ENCODE measurements around the gene ARID1A.

The ARID1A gene

DNA sequence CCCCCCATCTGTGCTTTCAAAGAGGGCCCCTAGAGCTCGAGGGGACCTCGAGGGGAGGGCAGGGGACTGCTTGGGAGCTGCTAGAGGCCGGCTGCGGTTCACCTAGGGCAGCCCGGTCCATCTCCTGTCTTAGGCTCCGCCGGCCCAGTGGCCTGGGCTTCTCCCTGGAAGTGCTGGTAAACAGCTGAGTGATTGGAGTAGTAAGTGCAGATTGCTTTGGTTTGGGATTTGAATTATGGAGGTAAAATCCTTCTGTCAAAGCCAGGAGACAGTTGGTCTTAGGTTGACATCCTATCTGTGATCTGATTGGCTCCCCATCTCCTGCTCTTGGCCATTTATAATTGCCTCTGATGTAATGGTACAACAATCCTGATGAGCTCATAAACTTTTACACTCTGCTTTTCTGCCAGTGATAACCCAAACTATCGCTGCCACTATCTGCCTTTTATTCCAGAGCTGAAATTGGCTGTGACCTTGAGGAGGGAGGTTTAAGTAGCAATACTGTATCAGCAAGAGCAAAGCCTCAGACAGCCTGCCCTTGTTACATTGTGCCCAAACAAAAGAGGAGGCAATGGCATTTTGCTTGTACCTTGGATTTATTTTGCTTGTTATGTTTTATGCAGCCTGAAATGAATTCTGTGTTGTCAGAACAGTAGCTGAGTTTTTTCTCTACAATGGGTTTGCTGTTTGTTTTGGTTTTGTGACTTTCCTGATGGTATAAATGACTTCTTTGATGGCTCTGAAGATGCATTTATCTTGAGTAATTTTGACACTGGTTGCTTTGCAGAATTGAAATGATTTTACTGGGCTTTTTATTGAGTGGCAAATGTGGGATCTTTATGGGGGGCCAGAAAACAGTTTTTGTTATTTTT is 2.4 kb downstream of the ARID1A start:
- peaks cover 71% of the 10 kb centered on the region for H3K79me2 ChIP-seq (ENCODE audit: low read length)
- H3K4me1 ChIP-seq (ENCODE audit: low read length): peaks cover 59% of the 10 kb centered on the region
- H4K20me1 ChIP-seq (ENCODE audit: insufficient read depth, low read length): peaks cover 54% of the 10 kb centered on the region
- peak overlapping the region; percentile 79 for H3K27ac ChIP-seq (ENCODE audit: low read length)
- no peak overlapping the region for H2AFZ ChIP-seq (ENCODE audit: low read depth, low read length)
- peaks cover 30% of the 10 kb centered on the region for H3K36me3 ChIP-seq (replicated peaks; ENCODE audit: low read depth, low read length)
- peak overlapping the region; percentile 91 for H3K4me3 ChIP-seq (ENCODE audit: low read length)
- TF ChIP-seq, protein P1, sequence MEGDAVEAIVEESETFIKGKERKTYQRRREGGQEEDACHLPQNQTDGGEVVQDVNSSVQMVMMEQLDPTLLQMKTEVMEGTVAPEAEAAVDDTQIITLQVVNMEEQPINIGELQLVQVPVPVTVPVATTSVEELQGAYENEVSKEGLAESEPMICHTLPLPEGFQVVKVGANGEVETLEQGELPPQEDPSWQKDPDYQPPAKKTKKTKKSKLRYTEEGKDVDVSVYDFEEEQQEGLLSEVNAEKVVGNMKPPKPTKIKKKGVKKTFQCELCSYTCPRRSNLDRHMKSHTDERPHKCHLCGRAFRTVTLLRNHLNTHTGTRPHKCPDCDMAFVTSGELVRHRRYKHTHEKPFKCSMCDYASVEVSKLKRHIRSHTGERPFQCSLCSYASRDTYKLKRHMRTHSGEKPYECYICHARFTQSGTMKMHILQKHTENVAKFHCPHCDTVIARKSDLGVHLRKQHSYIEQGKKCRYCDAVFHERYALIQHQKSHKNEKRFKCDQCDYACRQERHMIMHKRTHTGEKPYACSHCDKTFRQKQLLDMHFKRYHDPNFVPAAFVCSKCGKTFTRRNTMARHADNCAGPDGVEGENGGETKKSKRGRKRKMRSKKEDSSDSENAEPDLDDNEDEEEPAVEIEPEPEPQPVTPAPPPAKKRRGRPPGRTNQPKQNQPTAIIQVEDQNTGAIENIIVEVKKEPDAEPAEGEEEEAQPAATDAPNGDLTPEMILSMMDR (IDR thresholded peaks at IDR 0.05; ENCODE audit: low read depth, low read length): no peak
- no peak for TF ChIP-seq EZH2phosphoT487 (IDR thresholded peaks at IDR 0.05; ENCODE audit: low read depth)
- peak overlapping the region; percentile 95 for H3K9ac ChIP-seq (ENCODE audit: low read length)
- peak overlapping the region; percentile 93 for H3K4me2 ChIP-seq (ENCODE audit: low read length)
- H3K9me3 ChIP-seq (ENCODE audit: insufficient read depth, low read length): no peaks in the 10 kb centered on the region
- no peaks in the 10 kb centered on the region for H3K27me3 ChIP-seq (ENCODE audit: low read depth, low read length)

DNA sequence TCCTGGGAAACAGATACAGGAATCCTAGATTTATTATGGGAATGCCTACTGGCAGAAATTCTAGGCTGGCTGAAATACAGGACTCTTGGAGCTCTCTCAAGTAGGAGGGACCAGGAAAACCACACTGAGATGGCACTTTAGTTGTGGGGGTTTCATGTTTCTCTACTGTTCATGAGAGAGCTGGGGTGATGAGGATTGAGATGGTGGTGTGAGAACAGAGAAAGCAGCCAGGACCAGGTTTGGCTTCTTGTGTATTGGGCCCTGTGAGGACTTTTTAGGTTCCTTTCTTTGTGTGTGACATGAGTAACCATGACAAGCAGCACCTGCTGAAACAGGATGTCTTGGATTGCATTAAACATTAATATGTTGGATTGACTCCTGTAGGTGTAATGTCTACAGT is 4.9 kb downstream of the ARID1A start:
- H3K9ac ChIP-seq (ENCODE audit: low read length): no peak overlapping the region
- H3K4me2 ChIP-seq (ENCODE audit: low read length): peak overlapping the region; percentile 93
- no peaks in the 10 kb centered on the region for H3K9me3 ChIP-seq (ENCODE audit: insufficient read depth, low read length)
- H3K4me3 ChIP-seq (ENCODE audit: low read length): peak overlapping the region; percentile 34
- H3K36me3 ChIP-seq (replicated peaks; ENCODE audit: low read depth, low read length): peaks cover 40% of the 10 kb centered on the region
- no peak overlapping the region for H3K27ac ChIP-seq (ENCODE audit: low read length)
- H4K20me1 ChIP-seq (ENCODE audit: insufficient read depth, low read length): peaks cover 78% of the 10 kb centered on the region
- TF ChIP-seq EZH2phosphoT487 (IDR thresholded peaks at IDR 0.05; ENCODE audit: low read depth): no peak
- TF ChIP-seq, protein P1 (IDR thresholded peaks at IDR 0.05; ENCODE audit: low read depth, low read length): no peak
- H3K4me1 ChIP-seq (ENCODE audit: low read length): peaks cover 41% of the 10 kb centered on the region
- no peak overlapping the region for H2AFZ ChIP-seq (ENCODE audit: low read depth, low read length)
- H3K79me2 ChIP-seq (ENCODE audit: low read length): peaks cover 96% of the 10 kb centered on the region
- H3K27me3 ChIP-seq (ENCODE audit: low read depth, low read length): no peaks in the 10 kb centered on the region

DNA sequence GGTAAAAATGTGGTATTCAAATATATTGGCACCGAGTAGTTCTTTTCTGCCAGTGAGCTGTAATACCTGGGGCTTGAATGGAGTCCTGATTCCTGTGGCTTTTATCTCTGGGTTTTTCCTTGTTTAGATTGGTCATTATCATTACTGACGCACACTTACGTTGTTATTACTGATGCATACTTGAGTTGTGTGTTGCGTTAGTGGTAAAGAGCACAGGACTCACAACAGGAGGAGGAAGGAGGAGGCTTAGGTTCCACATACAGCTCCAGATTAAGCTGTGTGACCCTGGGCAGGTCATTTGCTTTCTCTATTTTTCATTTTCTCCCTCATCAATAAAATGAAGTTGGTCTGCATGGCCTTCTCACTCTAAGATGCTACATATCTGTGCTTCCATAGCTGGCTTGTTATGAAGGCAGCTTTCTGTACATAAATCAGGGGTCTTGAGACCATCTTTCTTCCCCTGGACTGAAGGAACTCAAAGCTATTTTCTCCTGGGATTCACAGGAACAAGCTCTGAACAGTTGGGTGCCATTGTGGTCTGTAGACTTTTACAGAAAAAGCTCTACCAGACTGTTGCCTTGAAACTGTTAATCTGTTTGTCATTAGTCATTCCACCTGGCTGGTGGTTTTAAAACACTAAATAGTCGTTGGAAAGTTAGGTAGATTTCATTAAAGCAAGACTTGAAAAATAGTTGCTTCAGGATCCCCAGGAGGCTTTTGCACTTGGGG is 5.6 kb downstream of the ARID1A start:
- Histone ChIP-seq H3K9ac (ENCODE audit: low read length) (no peak overlapping the region), H3K4me2 (ENCODE audit: low read length) (peak overlapping the region; percentile 93), H2AFZ (ENCODE audit: low read depth, low read length) (no peak overlapping the region), H3K36me3 (replicated peaks; ENCODE audit: low read depth, low read length) (peaks cover 40% of the 10 kb centered on the region), H3K9me3 (ENCODE audit: insufficient read depth, low read length) (no peaks in the 10 kb centered on the region), H3K4me3 (ENCODE audit: low read length) (peak overlapping the region; percentile 34), H3K79me2 (ENCODE audit: low read length) (peaks cover 100% of the 10 kb centered on the region), H3K27me3 (ENCODE audit: low read depth, low read length) (no peaks in the 10 kb centered on the region), H4K20me1 (ENCODE audit: insufficient read depth, low read length) (peaks cover 85% of the 10 kb centered on the region), H3K27ac (ENCODE audit: low read length) (no peak overlapping the region), H3K4me1 (ENCODE audit: low read length) (peaks cover 46% of the 10 kb centered on the region)
- TF ChIP-seq, protein P1 (IDR thresholded peaks at IDR 0.05; ENCODE audit: low read depth, low read length): no peak
- TF ChIP-seq EZH2phosphoT487 (IDR thresholded peaks at IDR 0.05; ENCODE audit: low read depth): no peak

All from OCI-LY3 (cell line).